GM18526 (cell line): ENCODE data around the gene PDE4D.

ENCODE experiments used
- POLR2A ChIP-seq: IDR thresholded peaks from 3 replicates; pipeline ENCODE4 v1.6.1; 2011; ENCODE audit not compliant: insufficient read length; ENCODE audit errors: extremely low read depth

Gene PDE4D

GRCh38 chr5:59069438-59070079 is 824.0 kb downstream of the PDE4D start:
- no peak for TF ChIP-seq POLR2A

GRCh38 chr5:59067956-59068656 is 825.4 kb downstream of the PDE4D start:
- TF ChIP-seq POLR2A: no peak

- TF ChIP-seq POLR2A: no peak
Observed at GRCh38 chr5:59066367-59067163, 827.0 kb downstream of the PDE4D start.

- no peak for TF ChIP-seq POLR2A
Observed at GRCh38 chr5:59065554-59065953, 828.0 kb downstream of the PDE4D start.

- TF ChIP-seq POLR2A: no peak
Observed at GRCh38 chr5:59064293-59064692, 829.2 kb downstream of the PDE4D start.

- no peak for TF ChIP-seq POLR2A
Observed at GRCh38 chr5:59062986-59063683, 830.4 kb downstream of the PDE4D start.

- TF ChIP-seq POLR2A: no peak
Observed at GRCh38 chr5:59061377-59061776, 832.1 kb downstream of the PDE4D start.

GRCh38 chr5:59058969-59059687 is 834.4 kb downstream of the PDE4D start:
- TF ChIP-seq POLR2A: no peak

- no peak for TF ChIP-seq POLR2A
Observed at GRCh38 chr5:59058237-59058636, 835.3 kb downstream of the PDE4D start.

- no peak for TF ChIP-seq POLR2A
Observed at GRCh38 chr5:59055745-59056448, 837.6 kb downstream of the PDE4D start.

GRCh38 chr5:59054963-59055528 is 838.5 kb downstream of the PDE4D start:
- TF ChIP-seq POLR2A: no peak

- TF ChIP-seq POLR2A: no peak
Observed at GRCh38 chr5:59051951-59052350, 841.6 kb downstream of the PDE4D start.

GRCh38 chr5:59049095-59049494 is 844.4 kb downstream of the PDE4D start:
- no peak for TF ChIP-seq POLR2A
